ENCODE measurements around the gene GP9. TPM values are rescaled to one million over a fixed set of nuclear protein-coding genes. Genes with fewer than 3 reads are reported as not detected.

Gene GP9
- total RNA-seq, 4 donors from 2014 or later = 0.64 to 1.2 TPM; not detected in 2

DNA sequence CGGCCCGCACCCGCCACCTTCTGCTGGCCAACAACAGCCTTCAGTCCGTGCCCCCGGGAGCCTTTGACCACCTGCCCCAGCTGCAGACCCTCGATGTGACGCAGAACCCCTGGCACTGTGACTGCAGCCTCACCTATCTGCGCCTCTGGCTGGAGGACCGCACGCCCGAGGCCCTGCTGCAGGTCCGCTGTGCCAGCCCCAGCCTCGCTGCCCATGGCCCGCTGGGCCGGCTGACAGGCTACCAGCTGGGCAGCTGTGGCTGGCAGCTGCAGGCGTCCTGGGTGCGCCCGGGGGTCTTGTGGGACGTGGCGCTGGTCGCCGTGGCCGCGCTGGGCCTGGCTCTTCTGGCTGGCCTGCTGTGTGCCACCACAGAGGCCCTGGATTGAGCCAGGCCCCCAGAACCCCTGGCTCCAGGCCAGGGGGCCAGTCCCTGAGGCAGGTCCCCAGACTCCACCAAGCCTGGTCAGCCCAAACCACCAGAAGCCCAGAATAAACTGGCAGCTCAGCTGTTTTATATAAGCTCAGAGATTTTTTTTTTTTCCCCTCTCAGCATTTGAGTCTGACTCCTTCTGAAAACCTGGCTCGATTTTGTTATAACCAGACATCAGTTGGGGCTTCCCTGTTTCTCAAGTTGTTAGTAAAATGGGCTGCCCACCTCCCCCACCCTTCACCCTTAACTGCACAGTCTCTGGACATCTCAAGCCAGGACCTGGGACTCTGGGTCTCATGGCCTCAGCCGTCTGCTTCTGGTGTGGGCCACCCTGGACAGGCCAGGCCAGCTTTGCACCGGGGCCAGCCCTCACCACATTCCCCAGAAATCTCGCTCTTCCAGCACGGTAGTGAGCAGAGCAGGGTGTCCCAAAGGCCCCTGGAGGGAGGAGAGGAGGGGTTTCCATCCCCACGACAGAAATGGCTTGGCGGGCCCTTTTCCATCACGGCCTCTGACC is 1.6 kb downstream of the GP9 start:
- H3K27ac ChIP-seq = peak overlapping the region in 3 of 4 donors; percentile 83 to 94 (median 87)
- no peak for DNase-seq
- peaks cover 12 to 62% (median 38%) of the 10 kb centered on the region in 4 donors for H3K4me1 ChIP-seq
- intact Hi-C loops (cut with DNase I; ENCODE audit: low total_unique reads) = no loop called here
- in situ Hi-C loops (cut with MboI; ENCODE audit: low pct_ligation_motif_present in 1 of 4, low pct_unique_long_range_greater_than_20kb in 1 of 4, low sequenced_read_pairs in 3 of 4) = no loop called here
- H3K4me3 ChIP-seq = no peak overlapping the region
- H3K36me3 ChIP-seq = no peaks in the 10 kb centered on the region
- no peak for TF ChIP-seq EP300 (IDR thresholded peaks at IDR 0.05; ENCODE audit: low read depth)
- TF ChIP-seq POLR2AphosphoS5 (IDR thresholded peaks at IDR 0.05) = no peak
- TF ChIP-seq, protein P1, sequence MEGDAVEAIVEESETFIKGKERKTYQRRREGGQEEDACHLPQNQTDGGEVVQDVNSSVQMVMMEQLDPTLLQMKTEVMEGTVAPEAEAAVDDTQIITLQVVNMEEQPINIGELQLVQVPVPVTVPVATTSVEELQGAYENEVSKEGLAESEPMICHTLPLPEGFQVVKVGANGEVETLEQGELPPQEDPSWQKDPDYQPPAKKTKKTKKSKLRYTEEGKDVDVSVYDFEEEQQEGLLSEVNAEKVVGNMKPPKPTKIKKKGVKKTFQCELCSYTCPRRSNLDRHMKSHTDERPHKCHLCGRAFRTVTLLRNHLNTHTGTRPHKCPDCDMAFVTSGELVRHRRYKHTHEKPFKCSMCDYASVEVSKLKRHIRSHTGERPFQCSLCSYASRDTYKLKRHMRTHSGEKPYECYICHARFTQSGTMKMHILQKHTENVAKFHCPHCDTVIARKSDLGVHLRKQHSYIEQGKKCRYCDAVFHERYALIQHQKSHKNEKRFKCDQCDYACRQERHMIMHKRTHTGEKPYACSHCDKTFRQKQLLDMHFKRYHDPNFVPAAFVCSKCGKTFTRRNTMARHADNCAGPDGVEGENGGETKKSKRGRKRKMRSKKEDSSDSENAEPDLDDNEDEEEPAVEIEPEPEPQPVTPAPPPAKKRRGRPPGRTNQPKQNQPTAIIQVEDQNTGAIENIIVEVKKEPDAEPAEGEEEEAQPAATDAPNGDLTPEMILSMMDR (IDR thresholded peaks at IDR 0.05) = no peak
- TF ChIP-seq POLR2A (IDR thresholded peaks at IDR 0.05) = no peak
- no peaks in the 10 kb centered on the region for H3K9me3 ChIP-seq
- H3K27me3 ChIP-seq = no peaks in the 10 kb centered on the region
- 62 to 84% methylated on average over 3 to 24 of the region's 32 CpGs for WGBS, 2 donors (ENCODE audit: low coverage in 1 of 2)

DNA sequence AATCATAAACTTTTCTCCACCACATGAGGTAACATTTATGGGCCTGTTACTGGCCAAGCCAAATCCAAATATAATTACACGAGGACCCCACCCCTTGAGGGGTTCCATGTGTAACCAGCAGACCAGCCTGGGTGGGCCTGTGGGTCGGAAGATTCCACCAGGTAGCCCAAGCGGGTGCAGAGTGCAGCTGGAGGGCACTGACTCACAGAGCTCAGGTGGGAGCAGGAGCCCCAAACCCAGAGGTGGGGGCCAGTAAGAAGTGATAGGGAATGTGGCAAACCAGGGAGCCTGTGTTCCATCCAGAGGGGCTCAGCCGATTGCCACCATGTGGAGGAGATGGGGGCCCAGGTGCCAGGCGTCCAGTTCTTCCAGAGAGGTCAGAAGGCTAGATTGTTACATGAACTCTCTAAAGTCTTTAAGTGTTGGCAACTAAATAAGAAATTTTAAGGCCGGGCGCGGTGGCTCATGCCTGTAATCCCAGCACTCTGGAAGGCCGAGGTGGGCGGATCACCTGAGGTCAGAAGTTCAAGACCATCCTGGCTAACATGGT is 2.6 kb downstream of the GP9 start:
- in situ Hi-C loops (cut with MboI; ENCODE audit: low pct_ligation_motif_present in 1 of 4, low pct_unique_long_range_greater_than_20kb in 1 of 4, low sequenced_read_pairs in 3 of 4) (no loop called here), intact Hi-C loops (cut with DNase I; ENCODE audit: low total_unique reads) (no loop called here)
- peak overlapping the region; percentile 83 to 94 (median 88) for H3K27ac ChIP-seq
- H3K4me3 ChIP-seq = no peak overlapping the region
- DNase-seq = no peak
- 71 to 85% methylated on average over 4 to 10 of the region's 10 CpGs for WGBS, 2 donors (ENCODE audit: low coverage in 1 of 2)
- no peaks in the 10 kb centered on the region for H3K36me3 ChIP-seq
- H3K4me1 ChIP-seq = peaks cover 11 to 62% (median 41%) of the 10 kb centered on the region in 4 donors
- no peaks in the 10 kb centered on the region for H3K27me3 ChIP-seq
- H3K9me3 ChIP-seq = no peaks in the 10 kb centered on the region
- no peak for TF ChIP-seq POLR2AphosphoS5 (IDR thresholded peaks at IDR 0.05)
- TF ChIP-seq, protein P1 (IDR thresholded peaks at IDR 0.05) = no peak
- no peak for TF ChIP-seq POLR2A (IDR thresholded peaks at IDR 0.05)
- TF ChIP-seq EP300 (IDR thresholded peaks at IDR 0.05; ENCODE audit: low read depth) = no peak

DNA sequence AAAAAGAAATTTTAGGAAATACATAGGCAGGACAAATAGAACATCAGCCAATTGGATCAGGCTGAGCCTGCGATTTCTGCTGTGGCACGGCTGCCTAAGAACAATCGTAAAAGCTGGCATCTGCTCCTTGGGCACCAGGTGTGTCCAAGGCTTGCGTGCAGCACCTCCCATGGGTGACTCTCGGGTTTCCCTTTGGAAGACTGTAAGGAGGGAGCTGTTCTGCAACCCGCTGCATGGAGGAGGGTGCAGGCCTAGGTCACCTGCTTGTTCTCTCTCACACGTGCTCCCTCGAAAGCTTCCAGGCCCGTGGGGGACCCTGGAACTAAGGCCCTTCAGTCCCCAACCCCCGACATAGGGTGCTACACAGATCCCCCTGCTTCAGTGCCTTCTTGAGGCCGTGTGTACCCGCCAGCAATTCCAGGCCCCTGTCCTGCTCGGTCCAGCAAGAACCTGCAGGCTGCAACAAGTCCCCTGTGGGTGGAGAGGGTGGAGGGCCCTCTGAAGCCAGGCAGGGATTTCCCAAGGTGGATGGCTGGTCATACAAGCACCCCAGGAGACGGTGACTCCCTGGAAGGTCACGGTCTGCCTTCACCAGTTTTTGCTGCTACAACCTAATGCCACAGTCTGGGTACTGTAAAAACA is 3.4 kb downstream of the GP9 start:
- no peaks in the 10 kb centered on the region for H3K36me3 ChIP-seq
- H3K4me3 ChIP-seq = no peak overlapping the region
- intact Hi-C loops (cut with DNase I; ENCODE audit: low total_unique reads) (no loop called here), in situ Hi-C loops (cut with MboI; ENCODE audit: low pct_ligation_motif_present in 1 of 4, low pct_unique_long_range_greater_than_20kb in 1 of 4, low sequenced_read_pairs in 3 of 4) (no loop called here)
- peak overlapping the region; percentile 83 to 94 (median 88) for H3K27ac ChIP-seq
- H3K9me3 ChIP-seq = no peaks in the 10 kb centered on the region
- peak; percentile 69 for DNase-seq
- TF ChIP-seq POLR2AphosphoS5 (IDR thresholded peaks at IDR 0.05) = peak in 2 of 3 donors; percentile 35 to 52
- TF ChIP-seq, protein P1 (IDR thresholded peaks at IDR 0.05) = peak in 1 of 5 experiments; percentile 5
- TF ChIP-seq EP300 (IDR thresholded peaks at IDR 0.05; ENCODE audit: low read depth) = no peak
- H3K27me3 ChIP-seq = no peaks in the 10 kb centered on the region
- peaks cover 4 to 61% (median 41%) of the 10 kb centered on the region in 4 donors for H3K4me1 ChIP-seq
- 47 to 63% methylated on average over 3 to 15 of the region's 15 CpGs for WGBS, 2 donors (ENCODE audit: low coverage in 1 of 2)
